ENCODE measurements around the gene HS1BP3.

HS1BP3 gene

GRCh38 chr2:20674309-20674965 is 23.5 kb upstream of the HS1BP3 start:
- no peak for DNase-seq

- no peak for DNase-seq
Observed at GRCh38 chr2:20673686-20674308, 22.9 kb upstream of the HS1BP3 start.

- no peak for DNase-seq
Observed at GRCh38 chr2:20672201-20672951, 21.5 kb upstream of the HS1BP3 start.

GRCh38 chr2:20671736-20672080 is 20.8 kb upstream of the HS1BP3 start:
- DNase-seq = no peak

- DNase-seq = no peak
Observed at GRCh38 chr2:20671036-20671735, 20.3 kb upstream of the HS1BP3 start.

- no peak for DNase-seq
Observed at GRCh38 chr2:20670315-20671035, 19.6 kb upstream of the HS1BP3 start.

GRCh38 chr2:20669562-20670314 is 18.8 kb upstream of the HS1BP3 start:
- no peak for DNase-seq

- DNase-seq = no peak
Observed at GRCh38 chr2:20668871-20669475, 18.1 kb upstream of the HS1BP3 start.

- DNase-seq = no peak
Observed at GRCh38 chr2:20668451-20668850, 17.6 kb upstream of the HS1BP3 start.

- DNase-seq = no peak
Observed at GRCh38 chr2:20667531-20668401, 16.9 kb upstream of the HS1BP3 start.

GRCh38 chr2:20667151-20667530 is 16.2 kb upstream of the HS1BP3 start:
- no peak for DNase-seq

- no peak for DNase-seq
Observed at GRCh38 chr2:20666304-20667150, 15.6 kb upstream of the HS1BP3 start, which contains the start of gene GDF7. Gene GDF7 (plus strand): TSS chr2:20667144. CDS start chr2:20667240, 96 bp downstream.

- DNase-seq = no peak
Observed at GRCh38 chr2:20666005-20666303, 15.1 kb upstream of the HS1BP3 start.

GRCh38 chr2:20665243-20666004 is 14.5 kb upstream of the HS1BP3 start:
- DNase-seq = no peak

- DNase-seq = no peak
Observed at GRCh38 chr2:20664431-20665242, 13.7 kb upstream of the HS1BP3 start.

GRCh38 chr2:20664071-20664390 is 13.1 kb upstream of the HS1BP3 start:
- no peak for DNase-seq

GRCh38 chr2:20663196-20664070 is 12.5 kb upstream of the HS1BP3 start:
- no peak for DNase-seq
